GM12892 (cell line): ENCODE data around the gene QPCT.

Experiments
- POLR2A ChIP-seq: IDR thresholded peaks from 2 replicates; pipeline ENCODE4 v1.6.1; 2011; ENCODE audit warnings: low read depth, low read length, control low read depth
- POLR2AphosphoS5 ChIP-seq: IDR thresholded peaks from 2 replicates; pipeline ENCODE4 v1.6.1; 2011; ENCODE audit warnings: low read depth, low read length, control low read depth

GRCh38 chr2:37396890-37397565 is 52.6 kb downstream of the QPCT start:
- no peak for TF ChIP-seq POLR2A
- no peak for TF ChIP-seq POLR2AphosphoS5
